T-helper 2 cell (primary cell): ENCODE results near the gene SNCG.
"Not testable (repeated sequence)": the region's sequence is repeated elsewhere in the genome, so short reads cannot be mapped to it uniquely, and the experiment has no call there.

Source experiments
- DNase-seq, 5 experiments: peaks; one replicate each; pipeline versions ENCODE4 v3.0.0 to v3.0.0-alpha.2; 2012 to 2022

Gene SNCG

GRCh38 chr10:86945361-86946212 is 12.8 kb upstream of the SNCG start:
- no peak for DNase-seq

- DNase-seq: no peak
Measured at GRCh38 chr10:86946213-86947155, 11.9 kb upstream of the SNCG start.

- not testable (repeated sequence) for DNase-seq
Measured at GRCh38 chr10:86947806-86948205, 10.6 kb upstream of the SNCG start.

- DNase-seq: peak in 1 of 5 experiments; percentile 44
Measured at GRCh38 chr10:86950349-86950748, 8.1 kb upstream of the SNCG start.

- DNase-seq: no peak
Measured at GRCh38 chr10:86951184-86951761, 7.1 kb upstream of the SNCG start.

GRCh38 chr10:86952106-86952505 is 6.3 kb upstream of the SNCG start:
- DNase-seq: no peak

GRCh38 chr10:86952697-86953096 is 5.7 kb upstream of the SNCG start:
- DNase-seq: not testable (repeated sequence)

- no peak for DNase-seq
Measured at GRCh38 chr10:86953747-86954680, 4.4 kb upstream of the SNCG start.

- no peak for DNase-seq
Measured at GRCh38 chr10:86954681-86955500, 3.5 kb upstream of the SNCG start.

GRCh38 chr10:86955501-86956194 is 2.8 kb upstream of the SNCG start:
- no peak for DNase-seq

- DNase-seq: no peak
Measured at GRCh38 chr10:86956195-86956847, 2.1 kb upstream of the SNCG start.

- DNase-seq: no peak
Measured at GRCh38 chr10:86956848-86957448, 1.5 kb upstream of the SNCG start.

GRCh38 chr10:86957471-86958115 is 806 bp upstream of the SNCG start, which contains the start of gene MMRN2:
MMRN2 (minus strand) TSS chr10:86957615; CDS start chr10:86957541, 74 bp downstream.
- no peak for DNase-seq

GRCh38 chr10:86958901-86959736 is 720 bp downstream of the SNCG start:
- no peak for DNase-seq

GRCh38 chr10:86959737-86960002 is 1.3 kb downstream of the SNCG start:
- no peak for DNase-seq

- DNase-seq: peak in 3 of 5 experiments; percentile 24 to 74 (median 31)
Measured at GRCh38 chr10:86960003-86960862, 1.8 kb downstream of the SNCG start.

GRCh38 chr10:86960863-86961434 is 2.5 kb downstream of the SNCG start:
- no peak for DNase-seq
